GM18907 (cell line): ENCODE measurements around the gene C20orf141.
A peak's percentile ranks its signal among the peaks of the same experiment; 100 is the strongest.
"Not testable (repeated sequence)": the region's sequence is repeated elsewhere in the genome, so short reads cannot be mapped to it uniquely, and the experiment has no call there.

Experiments used
- ATAC-seq: cut with Tn5 transposase; IDR thresholded peaks from one replicate; pipeline ENCODE4 v1.9.1; 2021; ENCODE audit warnings: mild to moderate bottlenecking, moderate library complexity; ENCODE audit not compliant: unreplicated experiment

The C20orf141 gene

GRCh38 chr20:2799688-2800520 lies 14.9 kb upstream of the C20orf141 start:
- ATAC-seq = peak; percentile 22

- peak; percentile 65 for ATAC-seq
Observed at GRCh38 chr20:2800521-2801285, 14.1 kb upstream of the C20orf141 start, which contains the start of gene CPXM1. Gene CPXM1 (minus strand): TSS chr20:2800627. CDS start chr20:2800572, 55 bp downstream.

GRCh38 chr20:2801286-2801728 lies 13.5 kb upstream of the C20orf141 start:
- no peak for ATAC-seq

- no peak for ATAC-seq
Observed at GRCh38 chr20:2804041-2804828, 10.6 kb upstream of the C20orf141 start.

GRCh38 chr20:2804852-2805688 lies 9.7 kb upstream of the C20orf141 start:
- ATAC-seq = no peak

- no peak for ATAC-seq
Observed at GRCh38 chr20:2805689-2806350, 9.0 kb upstream of the C20orf141 start.

- no peak for ATAC-seq
Observed at GRCh38 chr20:2806351-2806701, 8.5 kb upstream of the C20orf141 start.

GRCh38 chr20:2807019-2807418 lies 7.8 kb upstream of the C20orf141 start:
- no peak for ATAC-seq

- ATAC-seq = not testable (repeated sequence)
Observed at GRCh38 chr20:2807929-2808328, 6.9 kb upstream of the C20orf141 start.

- ATAC-seq = no peak
Observed at GRCh38 chr20:2809690-2810089, 5.1 kb upstream of the C20orf141 start.

- no peak for ATAC-seq
Observed at GRCh38 chr20:2812189-2812588, 2.6 kb upstream of the C20orf141 start.

- ATAC-seq = no peak
Observed at GRCh38 chr20:2814076-2814475, 711 bp upstream of the C20orf141 start.

GRCh38 chr20:2815242-2815900 lies 584 bp downstream of the C20orf141 start:
- no peak for ATAC-seq

GRCh38 chr20:2816030-2816582 lies 1.3 kb downstream of the C20orf141 start, which contains the start of gene TMEM239:
Gene TMEM239 (plus strand): TSS chr20:2816364. CDS start chr20:2816555, 191 bp downstream.
- no peak for ATAC-seq

- no peak for ATAC-seq
Observed at GRCh38 chr20:2816583-2817340, 2.0 kb downstream of the C20orf141 start.

- ATAC-seq = no peak
Observed at GRCh38 chr20:2817341-2817726, 2.5 kb downstream of the C20orf141 start.

- no peak for ATAC-seq
Observed at GRCh38 chr20:2817891-2818595, 3.3 kb downstream of the C20orf141 start.
